Transverse colon (tissue), 4 donors: ENCODE results near the gene ZBTB16.
A peak's percentile ranks its signal among the peaks of the same experiment; 100 is the strongest.

ENCODE experiments used
- POLR2A ChIP-seq: fragments of 450-650 bp; IDR thresholded peaks from one replicate; pipeline ENCODE4 v1.6.1; 2016; ENCODE audit warnings: antibody characterized with exemption, mild to moderate bottlenecking, moderate library complexity
- POLR2AphosphoS5 ChIP-seq, 3 donors: sonication (generic); formaldehyde crosslinking; IDR thresholded peaks; one replicate each; pipeline ENCODE4 v1.6.1; 2016; ENCODE audit warnings: antibody characterized with exemption in 3 of 3
- TF ChIP-seq, protein P1 (sequence below), 5 experiments: fragments of 200-600 bp in 3 of 5; fragments of 450-650 bp in 2 of 5; sonication (generic) in 3 of 5; IDR thresholded peaks; 1 replicate in 2 of 5; 2 replicates in 3 of 5; pipeline ENCODE4 v1.5.1; 2016 to 2017; ENCODE audit warnings: antibody characterized with exemption in 5 of 5, inconsistent platforms in 3 of 5, mild to moderate bottlenecking in 2 of 5, moderate library complexity in 1 of 5

DNA sequence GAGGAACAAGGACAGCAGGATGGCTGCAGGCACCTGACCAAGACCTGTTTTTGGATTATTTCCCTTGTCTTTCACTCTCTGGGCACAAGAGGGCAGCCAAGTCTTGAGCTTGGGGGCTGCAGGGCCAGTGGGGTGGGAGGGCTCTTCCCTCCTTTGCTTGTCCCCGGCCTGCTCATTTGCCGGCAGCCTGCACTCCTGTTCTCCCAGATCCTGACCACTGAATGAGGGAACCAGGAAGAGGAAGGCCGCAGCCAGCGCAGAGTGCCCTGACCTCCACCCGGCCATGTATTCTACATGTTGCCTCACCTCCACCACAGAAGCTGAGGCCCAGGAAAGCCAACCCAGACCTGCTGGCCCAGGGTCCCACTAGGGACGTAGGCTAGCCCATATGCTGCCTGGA lies 221.2 kb downstream of the ZBTB16 start:
- TF ChIP-seq POLR2A (no peak), POLR2AphosphoS5 (IDR thresholded peaks at IDR 0.05) (no peak)
- TF ChIP-seq, protein P1, sequence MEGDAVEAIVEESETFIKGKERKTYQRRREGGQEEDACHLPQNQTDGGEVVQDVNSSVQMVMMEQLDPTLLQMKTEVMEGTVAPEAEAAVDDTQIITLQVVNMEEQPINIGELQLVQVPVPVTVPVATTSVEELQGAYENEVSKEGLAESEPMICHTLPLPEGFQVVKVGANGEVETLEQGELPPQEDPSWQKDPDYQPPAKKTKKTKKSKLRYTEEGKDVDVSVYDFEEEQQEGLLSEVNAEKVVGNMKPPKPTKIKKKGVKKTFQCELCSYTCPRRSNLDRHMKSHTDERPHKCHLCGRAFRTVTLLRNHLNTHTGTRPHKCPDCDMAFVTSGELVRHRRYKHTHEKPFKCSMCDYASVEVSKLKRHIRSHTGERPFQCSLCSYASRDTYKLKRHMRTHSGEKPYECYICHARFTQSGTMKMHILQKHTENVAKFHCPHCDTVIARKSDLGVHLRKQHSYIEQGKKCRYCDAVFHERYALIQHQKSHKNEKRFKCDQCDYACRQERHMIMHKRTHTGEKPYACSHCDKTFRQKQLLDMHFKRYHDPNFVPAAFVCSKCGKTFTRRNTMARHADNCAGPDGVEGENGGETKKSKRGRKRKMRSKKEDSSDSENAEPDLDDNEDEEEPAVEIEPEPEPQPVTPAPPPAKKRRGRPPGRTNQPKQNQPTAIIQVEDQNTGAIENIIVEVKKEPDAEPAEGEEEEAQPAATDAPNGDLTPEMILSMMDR (IDR thresholded peaks at IDR 0.05) = peak; percentile 43 to 50 (median 48)
